Esophagus muscularis mucosa (tissue), 4 donors: ENCODE measurements around the gene SSX3. TPM values are rescaled to one million over a fixed set of nuclear protein-coding genes. Genes with fewer than 3 reads are reported as not detected.
"Not testable (repeated sequence)": the region's sequence is repeated elsewhere in the genome, so short reads cannot be mapped to it uniquely, and the experiment has no call there.

ENCODE experiments used
- DNase-seq: peaks from one replicate; pipeline ENCODE4 v3.0.0-alpha.2; 2017; ENCODE audit errors: extremely low spot score
- H3K27ac ChIP-seq, 4 donors: fragments of 200-600 bp; sonication (generic); replicated peaks in 1 of 4; 1 replicate in 3 of 4; 2 replicates in 1 of 4; pipeline ENCODE4 v1.5.1; 2016 to 2019; ENCODE audit warnings: mild to moderate bottlenecking in 1 of 4
- H3K27me3 ChIP-seq, 4 donors: fragments of 200-600 bp; sonication (generic); one replicate each; pipeline versions ENCODE4 v1.5.1 to v1.6.0; 2016 to 2019
- H3K36me3 ChIP-seq, 4 donors: fragments of 200-600 bp; sonication (generic); one replicate each; pipeline ENCODE4 v1.5.1; 2016 to 2019
- H3K4me1 ChIP-seq, 4 donors: fragments of 200-600 bp; sonication (generic); one replicate each; pipeline ENCODE4 v1.5.1; 2016 to 2019
- H3K4me3 ChIP-seq, 4 donors: fragments of 200-600 bp; sonication (generic); 1 replicate in 2 of 4; 2 replicates in 2 of 4; pipeline ENCODE4 v1.5.1; 2016 to 2019; ENCODE audit warnings: mild to moderate bottlenecking in 4 of 4, moderate library complexity in 1 of 4
- H3K9me3 ChIP-seq, 4 donors: fragments of 200-600 bp; sonication (generic); 1 replicate in 3 of 4; 2 replicates in 1 of 4; pipeline ENCODE4 v1.5.1; 2016 to 2019
- CTCF ChIP-seq, 3 experiments: fragments of 200-600 bp in 2 of 3; fragments of 450-650 bp in 1 of 3; sonication (generic) in 2 of 3; IDR thresholded peaks; one replicate each; pipeline ENCODE4 v1.5.1; 2017 to 2019; ENCODE audit warnings: antibody characterized with exemption in 3 of 3, mild to moderate bottlenecking in 2 of 3, moderate library complexity in 1 of 3
- EP300 ChIP-seq: sonication (generic); formaldehyde crosslinking; IDR thresholded peaks from one replicate; pipeline ENCODE4 v1.6.1; 2017; ENCODE audit warnings: antibody characterized with exemption
- POLR2A ChIP-seq: fragments of 450-650 bp; IDR thresholded peaks from one replicate; pipeline ENCODE4 v1.6.1; 2017; ENCODE audit warnings: antibody characterized with exemption, moderate library complexity, mild to moderate bottlenecking, low read depth
- POLR2AphosphoS5 ChIP-seq, 2 donors: sonication (generic); formaldehyde crosslinking; IDR thresholded peaks; one replicate each; pipeline ENCODE4 v1.6.1; 2017; ENCODE audit warnings: antibody characterized with exemption in 2 of 2
- WGBS: methylation state at CpG from one replicate; pipeline ENCODE4 v1.1.5; 2018; 5-methylcytosine and 5-hydroxymethylcytosine counted together
- intact Hi-C: fragments of 100-400 bp; cut with DNase I; formaldehyde crosslinking; loops from one replicate; pipeline ENCODE4 v1.15.1; 2023
- total RNA-seq, 4 donors: library from RNA; depleted of rRNA; stranded (reverse); fragments of >200 nt; gene quantifications; one replicate each; pipeline versions ENCODE4 v1.1.0 to v1.2.1, GENCODE V29; 2016

The SSX3 gene, protein sequence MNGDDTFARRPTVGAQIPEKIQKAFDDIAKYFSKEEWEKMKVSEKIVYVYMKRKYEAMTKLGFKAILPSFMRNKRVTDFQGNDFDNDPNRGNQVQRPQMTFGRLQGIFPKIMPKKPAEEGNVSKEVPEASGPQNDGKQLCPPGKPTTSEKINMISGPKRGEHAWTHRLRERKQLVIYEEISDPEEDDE
- total RNA-seq, result not detected

DNA sequence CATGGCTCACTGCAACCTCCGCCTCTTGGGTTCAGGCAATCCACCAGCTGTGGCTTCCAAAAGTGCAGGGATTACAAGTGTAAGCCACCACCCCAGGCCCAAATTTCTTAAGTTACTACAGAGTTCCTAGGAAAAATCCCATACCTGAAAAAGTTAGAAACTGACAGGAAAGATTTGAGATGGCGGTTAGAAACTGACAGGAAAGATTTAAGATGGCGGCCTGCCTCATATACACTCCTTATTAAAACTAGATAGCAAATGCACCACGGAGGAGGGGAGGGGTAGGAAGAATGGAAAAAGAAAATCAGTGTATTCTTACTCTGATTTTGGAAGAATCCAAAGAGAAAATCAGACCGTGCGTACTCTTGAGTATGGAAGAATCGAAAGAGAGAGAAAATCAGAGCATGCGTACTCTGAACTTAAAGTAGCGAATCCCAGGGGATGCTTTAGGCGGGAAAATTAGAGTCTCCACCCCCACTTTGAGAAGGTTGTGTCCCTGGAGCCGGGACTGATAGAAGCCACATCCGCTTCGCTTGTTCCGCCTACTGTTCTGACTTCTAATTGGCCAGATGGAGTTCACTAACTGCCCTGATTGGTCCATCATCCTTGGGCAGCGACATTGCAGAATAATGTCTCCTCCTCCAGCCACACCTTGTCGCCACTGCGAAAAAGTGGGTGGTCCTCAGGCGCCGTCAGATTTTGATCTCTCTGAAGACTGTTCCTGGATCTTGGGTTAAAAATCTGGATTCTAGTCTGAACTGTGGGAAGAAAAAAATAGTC lies at the start of gene SSX3:
Gene SSX3, minus strand, starts transcription at position 389 of the 780 bp plus-strand sequence. CDS start 1,454 bp downstream, outside the sequence.
- H3K4me1 ChIP-seq, intact Hi-C loops, DNase-seq, H3K36me3 ChIP-seq, H3K4me3 ChIP-seq, H3K27ac ChIP-seq, H3K27me3 ChIP-seq, H3K9me3 ChIP-seq: not testable (repeated sequence)
- 82% methylated on average over 19 of the region's 19 CpGs for WGBS

DNA sequence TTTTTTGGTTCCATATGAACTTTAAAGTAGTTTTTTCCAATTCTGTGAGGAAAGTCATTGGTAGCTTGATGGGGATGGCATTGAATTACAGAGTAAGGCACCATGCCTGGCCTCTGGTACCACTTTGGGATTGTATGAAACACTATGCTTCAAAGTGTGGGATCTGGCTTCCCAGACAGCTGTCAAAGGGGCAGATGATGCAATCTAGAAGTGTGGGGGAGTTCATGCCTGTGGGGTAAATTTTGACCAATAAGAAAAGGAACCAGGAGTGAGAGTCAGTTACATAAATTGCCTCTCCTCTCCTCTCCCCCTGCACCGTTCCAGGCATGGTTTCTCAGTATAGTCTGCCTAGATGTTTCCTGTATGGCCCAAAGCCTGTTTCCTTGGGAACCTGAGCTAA lies 41.3 kb upstream of the SSX3 start:
- DNase-seq, result peak; percentile 3
- WGBS, result 33% methylated on average over 1 of the region's 1 CpG

GRCh38 chrX:48396931-48397330 lies 40.4 kb upstream of the SSX3 start:
- H3K36me3 ChIP-seq, intact Hi-C loops, H3K4me3 ChIP-seq, H3K9me3 ChIP-seq, H3K27me3 ChIP-seq, H3K4me1 ChIP-seq, DNase-seq, H3K27ac ChIP-seq: not testable (repeated sequence)
- WGBS, result 40% methylated on average over 2 of the region's 2 CpGs

More for the DNA sequence above, 41.3 kb upstream of the SSX3 start:
- intact Hi-C loops, H3K4me1 ChIP-seq, H3K9me3 ChIP-seq, H3K36me3 ChIP-seq, H3K4me3 ChIP-seq, H3K27me3 ChIP-seq, H3K27ac ChIP-seq: not testable (repeated sequence)

DNA sequence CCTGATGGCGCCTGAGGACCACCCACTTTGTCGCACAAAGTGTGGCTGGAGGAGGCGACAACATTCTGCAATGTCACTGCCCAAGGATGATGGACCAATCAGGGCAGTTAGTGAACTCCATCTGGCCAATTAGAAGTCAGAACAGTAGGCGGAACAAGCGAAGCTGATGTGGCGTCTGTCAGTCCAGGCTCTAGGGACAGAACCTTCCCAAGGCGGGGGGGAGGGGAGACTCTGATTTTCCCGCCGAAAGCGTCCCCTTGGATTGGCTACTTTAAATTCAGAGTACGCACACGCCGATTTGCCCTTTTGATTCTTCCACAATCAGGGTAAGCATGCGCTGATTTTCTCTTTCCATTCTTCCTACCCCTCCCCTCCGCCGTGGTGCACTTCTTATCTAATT lies 26.7 kb upstream of the SSX3 start, which contains the start of gene SSX4:
Gene SSX4, plus strand, starts transcription at position 301 of the 400 bp plus-strand sequence. CDS start 515 bp downstream, outside the sequence.
- intact Hi-C loops, H3K9me3 ChIP-seq, H3K4me3 ChIP-seq, H3K4me1 ChIP-seq, H3K27ac ChIP-seq, DNase-seq, H3K36me3 ChIP-seq, H3K27me3 ChIP-seq: not testable (repeated sequence)
- WGBS, result no CpG with 5 or more reads among the region's 16 CpGs

DNA sequence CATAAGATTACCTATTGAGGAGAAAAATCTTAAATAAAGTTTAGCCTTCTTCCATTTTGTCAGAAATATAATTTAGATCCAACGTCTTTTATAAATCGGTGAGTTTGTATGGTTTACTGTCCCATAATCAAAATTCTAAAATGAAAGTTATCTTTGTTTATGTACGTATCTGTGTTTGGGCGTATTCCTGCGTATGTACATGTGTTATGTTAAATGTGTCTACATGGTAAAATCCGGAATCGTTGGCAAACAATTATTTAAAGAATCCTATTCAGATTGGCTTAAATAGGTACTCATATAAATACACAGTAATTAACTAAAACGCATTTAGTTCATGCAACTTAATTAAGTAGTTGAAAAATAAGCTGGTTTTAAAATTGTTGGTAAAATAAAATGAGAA lies 13.9 kb upstream of the SSX3 start:
- H3K36me3 ChIP-seq, DNase-seq, intact Hi-C loops, H3K27me3 ChIP-seq, H3K9me3 ChIP-seq, H3K4me1 ChIP-seq, H3K4me3 ChIP-seq, H3K27ac ChIP-seq: not testable (repeated sequence)
- WGBS, result no CpG with 5 or more reads among the region's 8 CpGs

DNA sequence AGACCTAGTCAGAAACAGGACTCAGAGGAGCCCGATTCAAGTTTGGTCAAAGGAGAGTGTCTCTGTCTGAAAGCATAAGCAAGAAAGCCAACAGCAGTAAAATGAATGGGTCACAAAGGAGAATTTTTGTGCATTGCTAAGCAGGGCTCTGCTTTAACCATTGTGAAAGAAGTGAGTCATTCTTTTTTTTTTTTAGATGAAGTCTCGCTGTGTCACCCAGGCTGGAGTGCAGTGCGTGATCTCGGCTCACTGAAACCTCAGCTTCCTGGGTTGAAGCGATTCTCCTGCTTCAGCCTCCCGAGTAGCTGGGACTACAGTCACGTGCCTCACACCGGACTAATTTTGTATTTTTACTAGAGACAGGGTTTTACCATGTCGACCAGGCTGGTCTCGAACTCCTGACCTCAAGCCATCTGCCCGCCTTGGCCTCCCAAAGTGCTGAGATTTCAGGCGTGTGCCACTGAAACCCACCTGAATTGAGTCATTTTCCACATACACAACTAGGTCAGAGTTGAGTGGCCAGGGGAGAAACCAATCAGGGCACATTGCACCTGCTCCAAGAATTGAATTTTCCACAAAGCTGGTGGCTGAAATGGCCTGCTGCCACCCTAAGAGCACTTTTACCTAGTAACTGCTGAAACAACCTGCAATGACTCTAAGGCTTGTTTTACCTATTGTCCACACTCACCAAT lies 11.4 kb upstream of the SSX3 start:
- H3K4me1 ChIP-seq, H3K27me3 ChIP-seq, H3K4me3 ChIP-seq, H3K36me3 ChIP-seq, H3K27ac ChIP-seq, intact Hi-C loops, H3K9me3 ChIP-seq, DNase-seq: not testable (repeated sequence)
- no CpG with 5 or more reads among the region's 12 CpGs for WGBS

- intact Hi-C loops, H3K27ac ChIP-seq, H3K27me3 ChIP-seq, H3K4me3 ChIP-seq, H3K36me3 ChIP-seq, DNase-seq, H3K4me1 ChIP-seq, H3K9me3 ChIP-seq: not testable (repeated sequence)
- 75% methylated on average over 6 of the region's 6 CpGs for WGBS
Measured at GRCh38 chrX:48359281-48359680, 2.8 kb upstream of the SSX3 start.

DNA sequence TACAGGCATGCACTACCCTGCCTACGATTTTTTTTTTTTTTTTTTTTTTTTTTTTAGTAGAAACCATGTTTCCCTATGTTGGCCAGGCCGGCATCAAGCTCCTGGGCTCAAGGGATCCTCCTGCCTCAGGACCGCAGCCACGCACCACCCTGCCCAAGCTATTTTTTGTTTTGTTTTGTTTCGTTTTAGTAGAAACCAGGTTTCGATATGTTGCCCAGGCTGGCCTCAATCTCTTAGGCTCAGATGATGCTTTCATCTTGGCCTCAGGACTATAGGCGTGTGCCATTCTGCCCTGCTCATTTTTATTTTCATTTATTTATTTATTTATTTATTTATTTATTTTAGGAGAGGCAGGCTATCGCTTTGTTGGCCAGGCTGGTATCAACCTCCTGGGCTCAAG lies 1.2 kb upstream of the SSX3 start:
- Histone ChIP-seq H3K27ac (no peak overlapping the region), H3K9me3 (no peaks in the 10 kb centered on the region), H3K4me3 (no peak overlapping the region), H3K36me3 (no peaks in the 10 kb centered on the region), H3K27me3 (no peaks in the 10 kb centered on the region), H3K4me1 (no peaks in the 10 kb centered on the region)
- intact Hi-C loops, result no loop called here
- no peak for DNase-seq
- 86% methylated on average over 8 of the region's 8 CpGs for WGBS
- no peak for TF ChIP-seq CTCF (IDR thresholded peaks at IDR 0.05)
- TF ChIP-seq POLR2A, result no peak
- no peak for TF ChIP-seq POLR2AphosphoS5 (IDR thresholded peaks at IDR 0.05)
- no peak for TF ChIP-seq EP300

DNA sequence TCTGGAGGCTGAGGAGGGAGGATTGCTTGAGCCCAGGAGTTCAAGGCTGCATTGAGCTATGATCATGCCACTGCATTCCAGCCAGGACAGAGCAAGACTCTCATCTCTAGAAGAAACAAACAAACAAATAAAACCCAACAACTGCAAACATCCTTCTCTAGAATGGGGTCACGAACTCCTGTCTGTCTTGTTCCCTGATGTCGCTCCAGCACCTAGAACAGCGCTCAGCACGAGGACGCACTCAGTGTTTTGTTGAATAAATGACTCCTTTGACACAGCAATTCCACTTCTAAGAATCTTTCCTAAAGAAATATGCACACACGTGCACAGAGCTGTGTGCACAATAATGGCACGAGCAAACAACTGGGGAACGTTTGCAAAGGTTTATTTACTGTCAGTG lies 10.4 kb downstream of the SSX3 start:
- H3K9me3 ChIP-seq, intact Hi-C loops, DNase-seq, H3K27me3 ChIP-seq, H3K36me3 ChIP-seq, H3K4me1 ChIP-seq, H3K4me3 ChIP-seq, H3K27ac ChIP-seq: not testable (repeated sequence)
- WGBS, result 57% methylated on average over 8 of the region's 8 CpGs

GRCh38 chrX:48313996-48314395 lies 42.5 kb downstream of the SSX3 start:
- H3K27me3 ChIP-seq, intact Hi-C loops, H3K9me3 ChIP-seq, H3K36me3 ChIP-seq, H3K27ac ChIP-seq, DNase-seq, H3K4me3 ChIP-seq, H3K4me1 ChIP-seq: not testable (repeated sequence)
- 82% methylated on average over 2 of the region's 2 CpGs for WGBS
